ENCODE measurements around the gene UST.
"Not testable (repeated sequence)": the region's sequence is repeated elsewhere in the genome, so short reads cannot be mapped to it uniquely, and the experiment has no call there.

Gene UST

GRCh38 chr6:148956163-148956562 is 209.3 kb downstream of the UST start:
- not testable (repeated sequence) for DNase-seq

GRCh38 chr6:148957752-148958151 is 210.9 kb downstream of the UST start:
- DNase-seq = no peak

GRCh38 chr6:148959008-148959407 is 212.2 kb downstream of the UST start:
- no peak for DNase-seq

GRCh38 chr6:148959501-148959900 is 212.7 kb downstream of the UST start:
- no peak for DNase-seq

- no peak for DNase-seq
Measured at GRCh38 chr6:148962854-148963515, 216.2 kb downstream of the UST start.

GRCh38 chr6:148963738-148964137 is 216.9 kb downstream of the UST start:
- DNase-seq = no peak

GRCh38 chr6:148964467-148964866 is 217.6 kb downstream of the UST start:
- no peak for DNase-seq

GRCh38 chr6:148965287-148965686 is 218.5 kb downstream of the UST start:
- no peak for DNase-seq

- peak; percentile 77 for DNase-seq
Measured at GRCh38 chr6:148967011-148967520, 220.2 kb downstream of the UST start.

GRCh38 chr6:148967541-148967956 is 220.7 kb downstream of the UST start:
- peak; percentile 78 for DNase-seq

- no peak for DNase-seq
Measured at GRCh38 chr6:148968771-148969602, 222.2 kb downstream of the UST start.

- DNase-seq = peak; percentile 92
Measured at GRCh38 chr6:148969603-148970061, 222.8 kb downstream of the UST start.

GRCh38 chr6:148971031-148971927 is 224.4 kb downstream of the UST start:
- DNase-seq = no peak

GRCh38 chr6:148972481-148972880 is 225.7 kb downstream of the UST start:
- DNase-seq = peak; percentile 79

- peak; percentile 16 for DNase-seq
Measured at GRCh38 chr6:148973538-148974208, 226.8 kb downstream of the UST start.

- no peak for DNase-seq
Measured at GRCh38 chr6:148974351-148974750, 227.5 kb downstream of the UST start.

- DNase-seq = not testable (repeated sequence)
Measured at GRCh38 chr6:148978298-148978697, 231.5 kb downstream of the UST start.

- no peak for DNase-seq
Measured at GRCh38 chr6:148979014-148979901, 232.4 kb downstream of the UST start.

GRCh38 chr6:148980234-148980633 is 233.4 kb downstream of the UST start:
- DNase-seq = no peak

- no peak for DNase-seq
Measured at GRCh38 chr6:148981515-148981914, 234.7 kb downstream of the UST start.

- DNase-seq = no peak
Measured at GRCh38 chr6:148983101-148983761, 236.4 kb downstream of the UST start.

All from NCI-H1092 (cell line).